ENCODE measurements around the gene SAP30BP.

Gene SAP30BP

GRCh38 chr17:75722542-75723095 lies 55.5 kb downstream of the SAP30BP start:
- DNase-seq: no peak

DNA sequence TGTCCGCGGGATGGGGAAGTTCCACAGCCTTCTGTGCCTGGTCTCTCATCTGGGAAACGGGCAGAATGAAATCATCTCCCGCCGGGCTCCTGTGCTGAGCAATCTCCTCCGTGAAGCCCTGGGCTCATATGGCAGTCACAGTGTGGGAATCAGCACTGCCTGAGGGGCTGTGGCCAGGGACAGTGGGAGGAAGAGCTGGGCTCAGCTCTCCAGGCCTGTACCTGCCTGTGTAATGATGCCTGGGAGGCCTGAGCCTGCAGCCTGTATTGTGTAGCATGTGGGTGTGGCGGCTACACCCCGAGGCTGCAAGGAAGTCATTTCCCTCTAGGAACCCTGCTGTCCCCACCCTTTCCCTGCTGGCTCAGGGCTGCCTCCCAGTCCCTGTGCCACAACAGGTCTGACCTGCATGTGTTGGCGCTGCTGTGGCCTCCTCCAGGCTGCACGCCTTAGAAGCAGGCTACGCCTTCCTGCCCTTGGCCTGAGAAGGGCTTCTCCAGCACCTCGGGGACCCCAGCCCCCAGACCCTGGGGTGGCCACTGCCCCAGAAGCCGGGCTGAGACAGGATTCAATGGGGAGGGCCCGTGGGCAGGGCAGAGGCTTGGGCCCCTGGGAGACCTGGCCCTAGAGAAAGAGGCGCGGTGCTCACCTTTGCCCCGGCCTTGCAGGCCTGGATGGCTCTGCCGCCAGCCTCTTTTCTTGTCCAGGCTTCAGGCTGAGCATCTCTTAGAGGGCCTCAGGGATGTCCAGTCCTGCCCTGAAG lies 56.2 kb downstream of the SAP30BP start:
- no peak for DNase-seq

- DNase-seq: no peak
Observed at GRCh38 chr17:75724016-75725003, 57.2 kb downstream of the SAP30BP start.

DNA sequence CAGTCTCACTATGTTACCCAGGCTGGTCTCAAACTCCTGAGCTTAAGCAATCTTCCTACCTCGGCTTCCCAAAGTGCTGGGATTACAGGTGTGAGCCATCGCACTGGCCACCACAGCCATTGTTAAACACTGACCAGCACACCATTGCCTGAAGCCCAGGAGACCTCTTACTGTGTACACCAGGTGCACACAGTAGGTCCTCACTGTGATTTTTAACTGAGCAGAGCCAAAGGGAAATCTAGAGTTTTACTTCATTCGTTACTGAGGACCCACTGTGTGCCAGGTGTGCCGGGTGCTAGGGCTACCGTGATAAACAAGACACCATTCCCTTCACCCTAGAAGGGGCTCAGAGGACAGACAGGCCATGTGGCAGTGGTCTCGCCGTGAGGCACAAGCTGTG lies 58.4 kb downstream of the SAP30BP start:
- DNase-seq: no peak

DNA sequence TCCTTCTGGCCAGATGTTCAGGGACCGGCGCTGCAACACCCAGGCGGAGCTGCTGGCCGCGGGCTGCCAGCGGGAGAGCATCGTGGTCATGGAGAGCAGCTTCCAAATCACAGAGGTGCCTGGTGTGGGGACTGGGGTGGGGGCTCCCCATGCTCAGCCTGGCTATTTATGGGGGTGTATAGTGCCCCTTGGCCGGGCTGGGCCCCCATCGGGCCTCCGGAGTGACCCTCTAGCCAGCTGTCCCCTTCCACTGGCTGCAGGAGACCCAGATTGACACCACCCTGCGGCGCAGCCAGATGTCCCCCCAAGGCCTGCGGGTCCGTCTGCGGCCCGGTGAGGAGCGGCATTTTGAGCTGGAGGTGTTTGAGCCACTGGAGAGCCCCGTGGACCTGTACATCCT lies 60.3 kb downstream of the SAP30BP start:
- DNase-seq: no peak

DNA sequence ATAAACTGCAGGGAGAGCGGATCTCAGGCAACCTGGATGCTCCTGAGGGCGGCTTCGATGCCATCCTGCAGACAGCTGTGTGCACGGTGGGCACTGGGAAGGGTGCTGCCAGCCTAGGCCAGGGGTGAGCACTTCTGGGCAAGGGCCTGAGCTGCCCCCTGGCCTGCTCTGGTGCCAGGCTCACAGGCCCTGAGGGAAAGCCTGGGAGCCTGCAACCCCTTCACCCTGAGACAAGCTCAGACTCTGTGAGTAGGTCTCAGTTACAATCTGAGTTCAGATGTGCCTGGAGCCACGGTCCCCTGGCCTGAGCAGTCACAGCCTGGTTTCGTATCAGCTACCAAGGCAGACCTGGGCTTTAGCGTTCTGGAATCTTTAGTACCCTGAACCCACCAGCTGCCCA lies 62.2 kb downstream of the SAP30BP start:
- DNase-seq: no peak

DNA sequence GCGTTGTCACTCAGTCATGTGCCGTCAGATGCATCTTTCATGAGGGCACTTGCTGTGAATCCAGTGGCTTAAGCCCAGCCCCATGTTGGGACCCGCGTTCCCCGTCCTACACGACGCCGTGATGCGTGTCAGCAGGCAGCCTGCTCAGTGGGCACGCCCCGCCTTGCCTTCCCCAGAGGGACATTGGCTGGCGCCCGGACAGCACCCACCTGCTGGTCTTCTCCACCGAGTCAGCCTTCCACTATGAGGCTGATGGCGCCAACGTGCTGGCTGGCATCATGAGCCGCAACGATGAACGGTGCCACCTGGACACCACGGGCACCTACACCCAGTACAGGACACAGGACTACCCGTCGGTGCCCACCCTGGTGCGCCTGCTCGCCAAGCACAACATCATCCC lies 62.9 kb downstream of the SAP30BP start:
- DNase-seq: no peak

DNA sequence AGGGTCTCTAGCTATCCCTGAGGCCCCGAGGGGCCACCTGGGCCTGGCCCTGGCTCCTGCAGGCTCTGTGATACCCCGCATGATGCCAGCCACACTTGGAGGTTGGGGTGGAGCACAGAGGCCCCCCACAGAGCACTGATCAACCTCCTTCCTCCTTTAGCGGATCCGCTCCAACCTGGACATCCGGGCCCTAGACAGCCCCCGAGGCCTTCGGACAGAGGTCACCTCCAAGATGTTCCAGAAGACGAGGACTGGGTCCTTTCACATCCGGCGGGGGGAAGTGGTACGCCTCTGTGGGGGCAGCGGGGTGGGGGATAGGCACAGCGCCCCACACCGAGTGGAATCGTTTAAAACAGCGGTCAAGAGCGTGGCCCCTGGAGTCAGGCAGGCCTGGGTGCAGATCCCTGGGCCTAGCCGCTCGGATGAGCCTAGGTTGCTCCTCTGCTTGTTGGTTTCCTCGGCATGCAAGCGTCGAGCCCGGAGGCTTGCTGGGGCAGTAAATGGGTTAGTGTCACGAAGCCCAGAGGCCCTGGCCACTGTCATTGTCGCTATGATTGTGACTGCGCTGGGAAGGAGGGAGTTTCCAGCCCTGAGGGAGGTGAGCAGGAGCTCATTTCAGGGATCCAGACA lies 64.1 kb downstream of the SAP30BP start:
- no peak for DNase-seq

- no peak for DNase-seq
Observed at GRCh38 chr17:75731716-75732498, 64.8 kb downstream of the SAP30BP start.

- DNase-seq: no peak
Observed at GRCh38 chr17:75733471-75733870, 66.3 kb downstream of the SAP30BP start.

- no peak for DNase-seq
Observed at GRCh38 chr17:75734674-75735294, 67.6 kb downstream of the SAP30BP start.

GRCh38 chr17:75736173-75736835 lies 69.2 kb downstream of the SAP30BP start:
- DNase-seq: no peak

GRCh38 chr17:75737133-75737962 lies 70.2 kb downstream of the SAP30BP start:
- DNase-seq: no peak

- DNase-seq: no peak
Observed at GRCh38 chr17:75738218-75738802, 71.2 kb downstream of the SAP30BP start.

DNA sequence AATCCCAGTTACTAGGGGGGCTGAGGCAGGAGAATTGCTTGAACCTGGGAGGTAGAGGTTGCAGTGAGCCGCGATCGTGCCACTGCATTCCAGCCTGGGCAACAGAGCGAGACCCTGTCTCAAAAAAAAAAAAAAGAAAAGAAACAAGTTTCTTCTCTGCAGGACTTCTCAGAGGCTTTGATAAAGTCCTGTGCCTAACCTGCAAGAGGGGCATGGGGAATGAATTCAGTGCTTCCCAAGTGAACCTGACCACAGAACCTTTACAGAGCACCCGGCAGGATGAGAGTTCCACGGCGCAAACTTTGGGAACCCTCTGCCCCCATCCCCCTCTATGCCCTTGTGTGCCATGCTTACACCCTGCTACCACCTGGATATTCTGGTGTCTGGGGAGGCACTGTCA lies 72.0 kb downstream of the SAP30BP start:
- no peak for DNase-seq

DNA sequence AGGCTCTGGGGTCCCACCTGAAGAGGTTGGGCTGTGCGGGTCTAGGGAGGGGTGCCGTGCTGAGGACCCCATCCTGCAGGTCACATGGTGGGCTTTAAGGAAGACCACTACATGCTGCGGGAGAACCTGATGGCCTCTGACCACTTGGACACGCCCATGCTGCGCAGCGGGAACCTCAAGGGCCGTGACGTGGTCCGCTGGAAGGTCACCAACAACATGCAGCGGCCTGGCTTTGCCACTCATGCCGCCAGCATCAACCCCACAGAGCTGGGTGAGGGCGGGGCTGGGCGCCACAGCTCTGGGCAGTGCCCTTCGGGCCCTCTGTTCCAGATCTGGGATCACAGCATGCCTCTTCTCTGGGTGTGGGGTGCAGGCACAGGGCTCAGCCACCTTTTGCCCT lies 72.7 kb downstream of the SAP30BP start:
- DNase-seq: no peak

- DNase-seq: no peak
Observed at GRCh38 chr17:75740215-75740614, 73.1 kb downstream of the SAP30BP start.

GRCh38 chr17:75740631-75741077 lies 73.5 kb downstream of the SAP30BP start:
- DNase-seq: no peak

DNA sequence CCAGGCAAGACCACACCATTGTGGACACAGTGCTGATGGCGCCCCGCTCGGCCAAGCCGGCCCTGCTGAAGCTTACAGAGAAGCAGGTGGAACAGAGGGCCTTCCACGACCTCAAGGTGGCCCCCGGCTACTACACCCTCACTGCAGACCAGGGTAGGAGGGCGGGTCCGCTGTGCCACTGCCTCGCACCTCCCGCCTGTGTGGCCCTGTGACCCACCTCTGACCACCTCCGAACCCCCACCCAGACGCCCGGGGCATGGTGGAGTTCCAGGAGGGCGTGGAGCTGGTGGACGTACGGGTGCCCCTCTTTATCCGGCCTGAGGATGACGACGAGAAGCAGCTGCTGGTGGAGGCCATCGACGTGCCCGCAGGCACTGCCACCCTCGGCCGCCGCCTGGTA lies 75.2 kb downstream of the SAP30BP start:
- DNase-seq: no peak

Data from DMS 273 treated with DMSO at 0.1 percent for 48 hours (cell line).